GM12878 (cell line): Measurements from ENCODE around the gene GNAL. TPM values are rescaled to one million over a fixed set of nuclear protein-coding genes. Genes with fewer than 3 reads are reported as not detected.

ENCODE experiments used
- ATAC-seq: fragments of 200-7000 bp; cut with Tn5 transposase; 3 replicates; pipeline ENCODE4 v1.9.1; 2020; ENCODE audit warnings: mild to moderate bottlenecking, moderate library complexity
- BruUV-seq: library from RNA; stranded (reverse); fragments of 400-500 nt; replicated peaks from 2 replicates; lab custom pipeline; 2021; lab: Mats Ljungman, UMichigan
- CTCF ChIA-PET: fragments of 300-600 bp; sonication (Branson Sonifier 250); formaldehyde crosslinking; extraction: SDS; loops from one replicate; lab custom pipeline; 2021; ENCODE audit warnings: inconsistent platforms; lab: Yijun Ruan, JAX
- POLR2A ChIA-PET: fragments of 350-600 bp; formaldehyde crosslinking; extraction: SDS; loops from one replicate; lab custom pipeline; 2021; ENCODE audit warnings: inconsistent platforms; lab: Charles Lee
- RAD21 ChIA-PET: fragments of 300-600 bp; sonication (Branson Sonifier 250); formaldehyde crosslinking; loops from one replicate; lab custom pipeline; 2023; ENCODE audit warnings: antibody characterized with exemption; ENCODE audit not compliant: unreplicated experiment; lab: Charles Lee
- SMC1A ChIA-PET: fragments of 300-600 bp; sonication (Branson Sonifier 250); formaldehyde crosslinking; loops from one replicate; lab custom pipeline; 2023; ENCODE audit not compliant: unreplicated experiment, uncharacterized antibody; lab: Charles Lee
- DNase-seq: peaks from one replicate; pipeline ENCODE4 v3.0.0-alpha.2; 2011; ENCODE audit warnings: low read depth, low spot score
- FAIRE-seq: peaks from 3 replicates; lab custom pipeline; 2011; peaks lifted over from hg19 to GRCh38; lab: Jason Lieb, UNC
- H2AFZ ChIP-seq: 2 replicates; pipeline ENCODE4 v1.6.0; 2011; ENCODE audit warnings: low read depth, low read length, control low read depth; ENCODE audit not compliant: control insufficient read depth
- H3K27ac ChIP-seq: 2 replicates; pipeline ENCODE4 v1.5.1; 2011; ENCODE audit warnings: control low read depth; ENCODE audit not compliant: control insufficient read depth, insufficient read depth
- H3K27me3 ChIP-seq, 2 experiments: replicated peaks in 1 of 2; 2 replicates each; pipeline versions ENCODE4 v1.6.0 to v1.6.1; 2011; ENCODE audit warnings: low read length in 1 of 2; ENCODE audit not compliant: control insufficient read depth in 2 of 2, insufficient read depth in 2 of 2
- H3K36me3 ChIP-seq, 2 experiments: 2 replicates each; pipeline ENCODE4 v1.5.1; 2011; ENCODE audit warnings: low read length in 1 of 2; ENCODE audit not compliant: control insufficient read depth in 2 of 2, insufficient read depth in 2 of 2
- H3K4me1 ChIP-seq: 2 replicates; pipeline ENCODE4 v1.6.1; 2011; ENCODE audit warnings: mild to moderate bottlenecking, low read length, moderate library complexity, mixed read lengths; ENCODE audit not compliant: control insufficient read depth, insufficient read depth
- H3K4me2 ChIP-seq: 2 replicates; pipeline ENCODE4 v1.6.0; 2011; ENCODE audit warnings: control low read depth; ENCODE audit not compliant: control insufficient read depth, insufficient read depth
- H3K4me3 ChIP-seq: fragments of 200-600 bp; sonication (generic); 2 replicates; pipeline ENCODE4 v1.5.1; 2016
- H3K79me2 ChIP-seq: 2 replicates; pipeline ENCODE4 v1.6.0; 2011; ENCODE audit warnings: low read length; ENCODE audit not compliant: control insufficient read depth, insufficient read depth
- H3K9ac ChIP-seq: 2 replicates; pipeline ENCODE4 v1.8.0; 2011; ENCODE audit warnings: low read length, control low read depth, mixed read lengths; ENCODE audit not compliant: control insufficient read depth, insufficient read depth
- H3K9me3 ChIP-seq: replicated peaks from 3 replicates; pipeline ENCODE4 v1.5.1; 2011; ENCODE audit warnings: mild to moderate bottlenecking, low read length; ENCODE audit not compliant: control insufficient read depth, insufficient read depth
- H4K20me1 ChIP-seq: 2 replicates; pipeline ENCODE4 v1.6.0; 2011; ENCODE audit not compliant: control insufficient read depth, insufficient read depth
- BCL11A ChIP-seq: IDR thresholded peaks from 2 replicates; pipeline ENCODE4 v1.6.1; 2011; ENCODE audit warnings: low read depth, low read length
- CEBPZ ChIP-seq: fragments of 150-350 bp; IDR thresholded peaks from 2 replicates; pipeline ENCODE4 v1.6.1; 2016; ENCODE audit warnings: low read depth, low read length
- CHD1 ChIP-seq: IDR thresholded peaks from 2 replicates; pipeline ENCODE4 v1.6.1; 2012; ENCODE audit warnings: low read depth, low read length, improper control_type of control experiment
- CUX1 ChIP-seq: IDR thresholded peaks from 2 replicates; pipeline ENCODE4 v1.6.1; 2012; ENCODE audit warnings: improper control_type of control experiment, low read depth, low read length; ENCODE audit not compliant: insufficient replicate concordance
- MEF2A ChIP-seq: IDR thresholded peaks from 2 replicates; pipeline ENCODE4 v1.6.1; 2011; ENCODE audit warnings: low read depth, mild to moderate bottlenecking, low read length, moderate library complexity; ENCODE audit not compliant: insufficient read depth
- POLR2AphosphoS2 ChIP-seq: IDR thresholded peaks from 2 replicates; pipeline ENCODE4 v1.6.1; 2011; ENCODE audit warnings: low read depth, mild to moderate bottlenecking, low read length, improper control_type of control experiment, moderate library complexity
- RAD51 ChIP-seq: fragments of 450-650 bp; IDR thresholded peaks from 2 replicates; pipeline ENCODE4 v1.6.1; 2016; ENCODE audit warnings: moderate library complexity, mild to moderate bottlenecking, inconsistent platforms
- SPI1 ChIP-seq: IDR thresholded peaks from 2 replicates; pipeline ENCODE4 v1.6.1; 2011; ENCODE audit warnings: low read depth, mild to moderate bottlenecking, low read length, moderate library complexity, borderline replicate concordance; ENCODE audit not compliant: insufficient read depth
- TCF12 ChIP-seq: IDR thresholded peaks from 2 replicates; pipeline ENCODE4 v1.6.1; 2011; ENCODE audit warnings: low read depth, mild to moderate bottlenecking, low read length
- ZNF384 ChIP-seq: IDR thresholded peaks from 2 replicates; pipeline ENCODE4 v1.6.1; 2012; ENCODE audit warnings: low read depth, mild to moderate bottlenecking, low read length, improper control_type of control experiment, borderline replicate concordance
- ZZZ3 ChIP-seq: IDR thresholded peaks from 2 replicates; pipeline ENCODE4 v1.6.1; 2011; ENCODE audit warnings: low read depth; ENCODE audit not compliant: control insufficient read depth, insufficient read length
- WGBS: methylation state at CpG from one replicate; pipeline ENCODE4 v1.1.6; 2016; ENCODE audit warnings: low lambda C conversion rate; ENCODE audit not compliant: insufficient replicate concordance, insufficient coverage; ENCODE audit errors: missing lambda C conversion rate; 5-methylcytosine and 5-hydroxymethylcytosine counted together
- in situ Hi-C: fragments of 300-500 bp; cut with MboI; formaldehyde crosslinking; loops from 9 replicates; pipeline ENCODE4 v1.14.3; 2018; ENCODE audit warnings: mixed read lengths
- intact Hi-C: fragments of 100-400 bp; cut with micrococcal nuclease; formaldehyde crosslinking; loops from one replicate; pipeline ENCODE4 v1.14.2; 2022; ENCODE audit not compliant: unreplicated experiment
- polyA plus RNA-seq, 11 experiments: library from polyadenylated mRNA; depleted of rRNA in 4 of 11; unstranded in 6 of 11; stranded (reverse) in 5 of 11; fragments of >200 nt; fragmentation: Nextera tagmentation in 4 of 11; fragmentation: Illumina TruSeq in 1 of 11; extraction: Ambion mirVana in 4 of 11; extraction: Trizol in 1 of 11; gene quantifications; 1 replicate in 1 of 11; 2 replicates in 10 of 11; pipeline versions ENCODE4 v1.2.1 to v1.2.3, GENCODE V29; 2011 to 2016; ENCODE audit warnings: inconsistent platforms in 2 of 11, missing spikeins in 2 of 11, low read depth in 1 of 11
- total RNA-seq, 4 experiments: library from RNA; depleted of rRNA in 3 of 4; stranded (reverse); fragments of >200 nt in 3 of 4; fragmentation: Illumina TruSeq in 1 of 4; extraction: Trizol in 1 of 4; gene quantifications; 2 replicates each; pipeline versions ENCODE4 v1.2.1 to v1.2.3, GENCODE V29; 2013 to 2021

GNAL gene
- total and polyA plus RNA-seq, 10 of the 15 experiments (the other 5 are each of a cell fraction or from before 2014, with no cell fraction given) = 0.02 to 0.39 (median 0.05) TPM; not detected in 5

DNA sequence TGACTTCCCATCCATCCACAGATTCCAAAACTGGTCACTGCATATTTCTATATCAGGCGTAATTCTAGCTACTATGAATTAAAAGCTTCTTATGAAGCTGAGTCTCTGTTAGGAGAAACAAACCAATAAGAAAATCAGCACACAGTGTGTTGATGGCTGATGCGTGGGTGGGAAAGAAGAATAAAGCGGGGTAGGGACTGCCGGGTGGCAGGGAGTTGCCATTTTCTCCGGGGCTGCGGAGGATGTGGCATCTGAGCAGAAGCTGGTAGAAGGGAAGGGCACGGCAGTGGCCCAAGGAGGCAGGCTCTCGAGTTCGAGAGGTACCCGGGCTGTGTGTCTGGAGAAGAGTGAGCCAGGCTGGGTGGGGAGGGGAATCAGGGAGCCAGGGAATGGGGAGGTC lies 113.5 kb downstream of the GNAL start (continued):
- TF ChIP-seq CUX1 = no peak
- TF ChIP-seq ZNF384 = no peak
- TF ChIP-seq MEF2A = no peak
- no peak for TF ChIP-seq BCL11A
- TF ChIP-seq ZZZ3 = no peak
- TF ChIP-seq TCF12 = no peak
- no peak for TF ChIP-seq CHD1

DNA sequence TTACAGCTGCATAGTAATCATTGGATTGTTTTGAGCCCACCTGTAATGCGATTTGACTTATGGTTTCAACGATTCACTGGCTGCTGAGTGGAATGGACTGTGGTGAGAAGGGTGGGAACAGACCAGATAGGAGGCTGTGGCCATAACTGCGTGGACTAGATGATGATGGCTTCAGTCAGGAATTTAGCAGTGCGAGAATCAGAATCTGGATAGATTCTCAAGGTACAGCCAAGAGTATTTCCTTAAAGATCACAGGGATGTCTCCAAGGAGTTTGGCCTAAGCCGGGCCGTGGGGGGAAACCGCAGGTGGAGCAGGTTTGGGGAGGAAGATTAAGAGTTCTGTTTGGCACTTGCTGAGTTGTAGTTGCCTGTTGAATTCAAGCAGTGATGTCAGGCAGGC lies 118.2 kb downstream of the GNAL start:
- Histone ChIP-seq H3K36me3 (no peaks in the 10 kb centered on the region), H3K79me2 (no peaks in the 10 kb centered on the region), H3K4me2 (no peak overlapping the region), H3K27me3 (no peaks in the 10 kb centered on the region; a peak in 2 of 4 replicates), H3K4me1 (no peaks in the 10 kb centered on the region), H3K4me3 (no peak overlapping the region), H3K9me3 (no peaks in the 10 kb centered on the region), H2AFZ (no peak overlapping the region), H4K20me1 (no peaks in the 10 kb centered on the region), H3K9ac (no peak overlapping the region), H3K27ac (no peak overlapping the region)
- WGBS = 55% methylated on average over 7 of the region's 7 CpGs
- CTCF ChIA-PET = no interaction called here
- BruUV-seq = no TSS peak
- intact Hi-C loops (no loop called here), in situ Hi-C loops (no loop called here)
- DNase-seq (no peak), ATAC-seq (no peak), FAIRE-seq (no peak)
- POLR2A ChIA-PET = no interaction called here
- RAD21 ChIA-PET = no interaction called here
- TF ChIP-seq CEBPZ (no peak), SPI1 (no peak), BCL11A (no peak), POLR2AphosphoS2 (no peak), RAD51 (no peak)
- SMC1A ChIA-PET = no interaction called here
